Activated naive CD4-positive, alpha-beta T cell (primary cell): Measurements from ENCODE around the gene PLCH2.
"Not testable (repeated sequence)": the region's sequence is repeated elsewhere in the genome, so short reads cannot be mapped to it uniquely, and the experiment has no call there.

Experiments used
- DNase-seq, 4 experiments: peaks; one replicate each; lab custom pipeline; 2025; lab: John Stamatoyannopoulos, UW

PLCH2 gene

GRCh38 chr1:2440346-2440745, 35.7 kb upstream of the PLCH2 start:
- not testable (repeated sequence) for DNase-seq

GRCh38 chr1:2441746-2442145, 34.3 kb upstream of the PLCH2 start:
- no peak for DNase-seq

- DNase-seq: no peak
These were observed 33.4 kb upstream of the PLCH2 start for GRCh38 chr1:2442661-2443060.

DNA sequence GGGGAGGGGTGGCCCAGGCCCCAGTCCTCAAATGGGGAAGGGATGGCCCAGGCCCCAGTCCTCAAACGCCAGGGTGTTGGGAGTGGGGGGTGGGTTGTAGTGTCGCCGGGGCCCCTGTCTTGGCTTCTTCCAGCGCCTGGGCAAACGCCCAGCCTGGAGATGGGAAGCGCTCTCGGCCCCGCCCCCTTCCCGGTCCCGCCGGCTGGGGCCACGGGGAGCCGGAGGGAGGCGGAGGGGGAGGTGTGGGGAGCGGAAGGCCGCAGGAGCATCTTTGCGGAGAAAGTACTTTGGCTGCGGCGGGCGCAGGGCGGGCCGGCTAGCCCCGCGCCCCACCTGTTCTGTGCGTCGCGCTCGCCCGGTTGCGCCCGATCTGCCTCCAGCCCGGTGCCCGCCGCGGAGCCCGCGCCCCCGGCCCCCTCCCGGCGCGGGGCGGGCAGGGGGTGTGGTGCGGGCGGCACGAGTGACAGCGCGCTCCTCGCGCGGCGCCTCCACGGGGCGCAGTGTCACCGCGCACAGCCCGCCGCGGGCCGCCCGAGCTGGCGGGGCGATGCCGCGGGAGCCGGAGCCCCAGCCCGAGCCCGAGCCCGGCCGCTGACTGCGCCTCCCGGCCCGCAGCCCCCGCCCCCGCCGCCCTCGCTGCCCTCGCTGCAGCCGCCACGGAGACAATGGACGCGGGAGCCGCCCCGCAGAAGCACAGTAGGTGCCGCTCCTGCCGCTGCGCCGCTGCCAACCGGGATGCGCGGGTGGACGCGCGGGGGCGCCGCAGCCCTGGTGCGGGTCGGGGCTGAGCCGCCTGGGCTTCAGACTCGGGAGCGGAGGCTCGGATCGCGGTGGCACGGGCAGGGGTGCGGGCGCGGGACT, 32.6 kb upstream of the PLCH2 start:
- DNase-seq: no peak

GRCh38 chr1:2444138-2444591, 31.9 kb upstream of the PLCH2 start:
- no peak for DNase-seq

DNA sequence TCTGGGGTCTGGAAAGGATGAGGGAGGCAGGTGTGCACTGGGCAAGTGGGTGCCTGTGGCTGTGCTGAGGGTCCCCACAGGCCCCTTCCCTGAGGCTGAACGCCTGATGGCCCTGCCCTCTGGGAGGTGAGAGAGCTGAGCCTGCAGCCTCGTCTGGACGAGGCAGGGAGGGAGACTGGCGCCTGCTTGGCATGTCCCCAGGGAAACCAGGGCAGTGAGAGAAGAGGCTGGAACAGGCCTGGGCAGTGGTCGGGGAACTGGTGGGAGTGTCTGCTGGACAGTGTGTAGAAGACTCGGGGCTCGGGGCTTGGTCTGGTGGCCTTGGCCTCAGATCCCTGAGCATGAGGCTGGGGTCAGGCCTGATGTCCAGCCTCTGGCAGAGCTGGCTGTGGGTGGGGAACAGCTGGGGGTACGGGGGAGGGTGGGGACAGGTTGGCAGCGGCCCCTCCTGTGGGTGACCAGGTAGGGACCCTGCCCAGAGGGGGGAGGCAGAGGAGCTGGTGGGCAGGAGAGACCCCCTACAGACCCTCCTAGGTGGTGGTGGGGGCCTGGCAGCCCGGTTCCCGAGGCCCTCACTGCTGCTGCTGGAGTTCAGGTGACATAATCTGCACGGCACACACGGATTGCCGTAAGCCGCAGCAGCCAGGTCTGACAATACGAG, 30.8 kb upstream of the PLCH2 start:
- DNase-seq: no peak

GRCh38 chr1:2445823-2446215, 30.3 kb upstream of the PLCH2 start:
- DNase-seq: no peak

DNA sequence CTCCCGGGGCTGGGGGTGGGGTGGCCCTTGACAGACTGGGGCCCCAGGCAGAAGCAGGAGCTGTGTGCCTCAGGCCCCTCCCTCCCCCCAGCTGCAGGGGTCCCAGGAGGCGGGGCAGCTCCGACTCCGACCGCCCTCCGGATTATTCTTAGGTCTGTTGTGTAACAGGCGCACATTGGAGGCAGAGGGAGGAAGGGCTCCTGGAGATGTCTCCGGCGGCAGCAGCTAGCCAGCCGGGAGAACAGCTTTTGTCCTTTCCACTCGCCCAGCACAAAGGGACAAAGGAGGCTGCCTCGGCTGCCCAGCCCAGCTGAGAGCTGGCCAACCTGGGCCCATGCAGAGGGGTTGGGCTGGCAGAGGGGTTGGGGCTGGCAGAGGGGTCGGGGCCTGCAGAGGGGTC, 29.7 kb upstream of the PLCH2 start:
- DNase-seq: no peak

GRCh38 chr1:2446861-2447260, 29.2 kb upstream of the PLCH2 start:
- no peak for DNase-seq

GRCh38 chr1:2447276-2448097, 28.6 kb upstream of the PLCH2 start:
- DNase-seq: no peak

- no peak for DNase-seq
These were observed 28.0 kb upstream of the PLCH2 start for GRCh38 chr1:2448098-2448445.

DNA sequence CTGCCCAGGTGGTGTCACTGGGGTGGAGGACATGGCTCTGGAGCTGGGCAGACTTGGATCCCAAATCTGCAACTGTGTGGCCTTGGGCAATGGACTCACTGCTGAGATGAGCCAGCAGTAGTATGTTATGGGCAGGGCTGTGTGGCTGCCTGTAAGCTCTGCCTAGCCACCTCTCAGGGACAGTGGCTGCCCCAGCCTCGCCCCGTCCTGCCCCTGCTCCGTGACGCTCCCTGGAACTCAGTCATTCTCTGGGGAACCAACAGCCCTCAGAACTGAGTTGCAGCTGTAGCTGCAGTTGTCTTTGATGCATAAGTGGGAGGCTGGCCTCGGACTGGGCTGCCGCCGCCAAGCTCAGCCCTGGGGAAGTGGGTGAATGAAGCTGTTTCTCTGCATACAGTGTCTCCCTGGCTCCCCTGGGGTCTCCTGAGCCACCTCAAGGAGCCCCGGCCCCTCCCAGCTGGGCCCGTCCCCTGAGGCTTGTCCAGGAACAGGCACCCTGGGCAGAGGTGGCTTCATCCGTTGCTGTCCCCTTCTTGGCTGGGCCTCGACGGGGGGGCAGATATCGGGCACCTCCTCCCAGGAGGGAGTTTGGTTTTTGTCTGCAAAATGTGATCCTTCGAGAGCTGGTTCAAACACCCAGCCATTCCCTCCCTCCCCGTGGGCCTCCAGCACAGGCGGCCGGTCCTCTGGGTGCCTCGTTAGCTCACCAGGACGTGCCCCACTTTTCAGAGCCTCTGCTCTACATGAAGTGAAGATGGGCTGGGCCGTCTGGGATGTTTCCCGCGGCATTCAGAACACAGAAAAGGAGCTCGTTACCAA, 26.2 kb upstream of the PLCH2 start:
- no peak for DNase-seq

DNA sequence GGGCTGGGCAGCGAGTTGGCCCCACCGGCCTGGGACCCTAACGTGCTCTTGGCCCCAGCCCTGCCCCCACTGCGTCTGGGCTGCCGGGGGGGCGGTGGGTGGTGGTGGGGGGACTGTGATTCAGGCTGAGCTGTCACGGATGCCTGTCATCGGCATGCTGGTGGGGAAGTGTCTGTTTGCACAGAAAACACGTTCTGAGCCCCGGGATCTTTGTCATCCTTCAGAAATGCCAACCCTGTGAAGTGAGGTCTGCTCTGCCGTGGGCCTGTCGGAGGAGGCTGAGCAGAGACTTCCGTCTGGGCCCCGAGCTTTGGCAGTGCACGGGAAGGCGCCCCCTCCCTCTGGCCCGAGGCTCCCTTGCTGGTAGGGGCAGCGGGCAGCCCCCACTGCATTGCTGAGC, 24.3 kb upstream of the PLCH2 start:
- no peak for DNase-seq

DNA sequence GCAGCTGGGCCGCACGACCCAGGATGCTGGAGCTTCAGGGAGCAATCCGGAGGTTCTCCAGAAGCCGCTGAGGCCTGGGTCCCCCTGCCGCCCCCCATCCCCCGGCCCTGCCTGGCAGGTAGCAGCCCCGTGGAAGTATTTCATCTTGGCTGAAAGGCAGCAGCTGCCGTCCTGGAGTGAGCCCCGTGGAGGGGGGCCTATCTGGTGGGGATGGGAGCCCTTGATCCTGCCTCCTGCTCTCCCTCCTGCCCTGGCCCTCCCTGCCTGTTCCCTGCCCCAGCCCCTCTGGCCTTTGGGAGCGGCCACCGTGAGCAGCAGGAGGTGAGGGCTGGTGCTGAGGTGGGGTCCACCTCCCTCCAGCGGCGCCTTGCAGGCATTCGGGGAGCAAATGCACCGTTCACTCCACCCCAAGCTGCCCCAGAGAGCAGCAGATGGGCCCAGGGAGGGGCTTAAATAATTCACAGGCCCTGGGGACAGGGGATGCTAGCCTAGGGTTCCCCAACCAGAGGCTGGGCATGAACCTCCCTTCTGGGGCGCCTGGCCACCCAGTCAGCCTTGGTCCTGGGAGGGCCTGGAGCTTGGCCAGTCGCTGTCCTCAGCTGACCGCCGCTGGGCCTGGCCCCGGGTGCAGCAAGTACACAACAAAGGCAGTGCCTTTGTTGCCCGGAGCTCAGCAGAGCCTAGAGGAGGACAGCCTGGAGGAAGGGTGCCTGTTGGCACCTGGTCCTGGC, 23.7 kb upstream of the PLCH2 start:
- no peak for DNase-seq

DNA sequence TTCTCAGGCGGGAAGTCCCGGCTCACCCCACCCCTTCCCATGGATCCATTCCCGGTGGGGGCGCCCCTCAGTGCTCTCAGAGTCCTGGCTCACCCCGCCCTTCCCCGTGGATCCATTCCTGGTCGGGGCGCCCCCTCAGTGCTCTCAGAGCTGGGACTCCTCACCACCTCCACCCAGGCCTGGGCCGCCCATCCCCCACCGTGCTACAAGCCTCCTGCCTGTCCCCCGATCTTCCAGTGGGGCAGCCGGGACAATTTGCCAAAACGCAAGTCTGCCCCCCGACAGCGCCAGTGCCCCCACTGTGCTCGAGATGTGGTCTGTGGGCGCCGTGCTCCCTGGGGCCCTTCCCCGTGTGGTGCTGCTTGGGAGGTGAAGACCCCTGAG, 23.2 kb upstream of the PLCH2 start:
- DNase-seq: no peak

DNA sequence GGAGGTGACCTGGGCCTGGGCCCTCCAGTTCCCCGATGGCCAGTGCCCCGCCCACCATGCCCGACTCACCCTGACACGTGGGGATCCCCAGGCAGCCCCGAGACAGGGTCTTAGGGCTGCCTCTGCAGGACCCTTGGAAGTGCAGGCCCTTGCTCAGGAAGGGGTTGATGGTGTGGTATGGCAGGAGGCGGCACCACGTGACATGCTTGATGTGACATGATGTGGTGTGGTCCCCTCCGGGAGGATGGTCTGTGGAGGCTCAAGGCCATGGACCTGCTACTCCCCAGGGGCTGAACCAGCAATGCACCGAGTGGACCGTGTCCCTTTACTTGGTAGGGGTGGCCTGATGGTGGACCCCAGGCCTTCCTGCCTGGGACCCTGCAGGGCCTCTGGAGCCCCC, 21.9 kb upstream of the PLCH2 start:
- DNase-seq: no peak

DNA sequence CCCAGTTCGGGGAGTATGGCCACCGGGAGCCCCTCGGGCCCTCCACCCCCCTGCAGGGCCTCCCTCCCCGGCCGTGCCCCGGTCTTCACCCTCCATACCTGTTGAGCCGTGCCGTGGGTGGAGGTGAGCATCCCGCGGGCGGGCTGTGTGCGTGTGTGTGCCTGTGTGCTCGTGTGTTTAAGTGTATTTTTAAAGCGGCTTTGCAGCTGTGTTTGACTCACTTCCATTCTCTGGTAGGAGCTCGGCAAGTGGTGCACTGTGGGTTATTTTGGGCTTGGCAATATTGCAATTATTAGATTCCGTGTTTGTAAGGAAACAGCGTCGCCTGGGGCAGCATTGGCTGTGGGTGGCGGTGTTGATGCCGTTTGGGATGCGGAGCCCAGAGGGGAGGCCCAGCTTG, 20.3 kb upstream of the PLCH2 start:
- DNase-seq: no peak

GRCh38 chr1:2457444-2457843, 18.6 kb upstream of the PLCH2 start:
- no peak for DNase-seq

GRCh38 chr1:2458687-2459086, 17.4 kb upstream of the PLCH2 start:
- no peak for DNase-seq

DNA sequence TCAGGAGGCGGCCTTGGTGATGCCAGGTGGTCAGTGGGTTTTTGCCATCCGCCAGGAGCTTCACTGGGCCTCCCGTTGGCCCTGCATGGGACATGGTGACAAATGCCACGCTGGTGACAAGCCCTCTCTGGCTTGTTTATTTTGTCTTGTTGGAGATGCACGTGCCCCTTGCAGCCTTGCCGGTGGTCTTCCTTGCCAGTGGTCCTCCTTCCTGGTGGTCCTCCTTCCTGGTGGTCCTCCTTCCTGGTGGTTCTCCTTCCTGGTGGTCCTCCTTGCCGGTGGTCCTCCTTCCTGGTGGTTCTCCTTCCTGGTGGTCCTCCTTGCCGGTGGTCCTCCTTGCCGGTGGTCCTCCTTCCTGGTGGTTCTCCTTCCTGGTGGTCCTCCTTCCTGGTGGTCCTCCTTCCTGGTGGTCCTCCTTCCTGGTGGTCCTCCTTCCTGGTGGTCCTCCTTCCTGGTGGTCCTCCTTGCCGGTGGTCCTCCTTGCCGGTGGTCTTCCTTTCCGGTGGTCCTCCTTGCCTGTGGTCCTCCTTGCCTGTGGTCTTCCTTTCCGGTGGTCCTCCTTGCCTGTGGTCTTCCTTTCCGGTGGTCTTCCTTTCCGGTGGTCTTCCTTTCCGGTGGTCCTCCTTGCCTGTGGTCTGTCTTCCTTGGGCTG, 16.9 kb upstream of the PLCH2 start:
- DNase-seq: not testable (repeated sequence)

DNA sequence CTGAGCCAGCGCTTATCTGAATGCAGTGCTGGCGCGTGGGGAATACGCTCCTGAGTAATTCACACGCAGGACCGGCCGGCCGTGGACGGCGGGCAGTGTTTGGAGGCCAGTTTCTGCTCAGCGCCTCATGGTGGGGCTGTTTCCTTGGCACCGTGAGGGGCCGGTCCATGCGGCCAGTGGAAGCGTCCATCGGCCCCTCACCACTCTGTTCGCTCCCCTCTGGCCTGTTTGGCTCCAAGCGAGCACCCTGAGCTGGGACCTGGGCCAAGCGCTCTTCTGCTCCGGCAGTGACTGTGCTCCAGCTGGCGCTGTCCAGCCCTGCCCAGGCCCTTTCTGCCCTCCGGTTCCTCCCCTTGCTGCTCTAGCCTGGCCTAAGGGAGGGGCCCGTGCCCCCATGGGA, 16.3 kb upstream of the PLCH2 start:
- no peak for DNase-seq
